ENCODE data around the gene GLP2R.

Gene GLP2R

DNA sequence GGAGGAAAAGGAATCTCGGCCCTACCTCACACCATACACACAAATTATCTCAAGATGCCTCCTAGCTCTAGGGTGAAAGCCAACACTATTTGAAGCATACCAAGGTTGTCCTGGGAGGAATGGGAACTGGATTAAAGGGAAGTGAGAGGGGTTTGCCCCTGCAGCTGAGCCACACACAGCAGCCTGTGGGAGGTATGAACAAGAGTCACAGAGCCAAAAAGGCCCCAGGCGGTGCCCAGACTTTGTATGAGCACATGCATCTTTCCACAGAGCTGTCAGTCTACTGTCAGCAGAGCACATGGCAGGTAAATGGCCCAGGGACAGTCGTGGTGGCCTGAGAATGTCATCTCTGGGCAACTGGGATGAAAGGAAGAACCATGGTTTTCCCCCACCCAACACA is 110.4 kb downstream of the GLP2R start:
- Histone ChIP-seq H3K9ac (ENCODE audit: low read length) (no peak overlapping the region), H3K4me1 (ENCODE audit: control insufficient read depth, insufficient read depth, low read length) (no peaks in the 10 kb centered on the region), H3K4me3 (ENCODE audit: low read length) (no peak overlapping the region), H3K36me3 (ENCODE audit: control insufficient read depth, insufficient read depth, low read length) (no peaks in the 10 kb centered on the region), H3K9me3 (ENCODE audit: control insufficient read depth, low read length) (no peaks in the 10 kb centered on the region), H3K27me3 (ENCODE audit: control insufficient read depth, insufficient read depth, low read length) (no peaks in the 10 kb centered on the region)

DNA sequence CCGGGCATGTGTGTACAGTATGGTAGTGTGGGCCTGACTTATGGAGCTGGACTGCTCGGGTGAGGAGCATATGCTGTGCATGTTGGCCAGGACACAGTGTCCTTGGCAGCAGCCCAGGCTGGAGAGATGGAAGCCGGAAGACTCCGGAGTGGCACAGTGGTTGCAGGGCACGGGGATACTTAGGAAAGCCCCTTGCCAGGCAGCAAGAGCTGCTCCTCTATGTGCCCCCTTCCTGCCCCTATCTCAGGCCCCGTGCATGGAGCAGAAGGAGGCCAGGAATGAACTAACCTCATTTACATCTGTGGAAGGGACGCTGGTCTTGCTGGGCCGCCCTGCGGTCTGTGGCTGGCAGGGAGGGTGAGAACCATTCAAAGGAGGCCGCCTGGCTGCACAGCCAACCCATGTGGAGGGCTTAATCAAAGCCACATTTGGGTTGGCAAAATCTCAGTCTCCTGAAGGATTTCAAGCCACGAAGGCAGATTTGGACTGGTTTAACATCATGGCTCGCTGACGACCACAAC is 111.6 kb downstream of the GLP2R start:
- Histone ChIP-seq H3K9me3 (ENCODE audit: control insufficient read depth, low read length) (no peaks in the 10 kb centered on the region), H3K36me3 (ENCODE audit: control insufficient read depth, insufficient read depth, low read length) (no peaks in the 10 kb centered on the region), H3K27me3 (ENCODE audit: control insufficient read depth, insufficient read depth, low read length) (no peaks in the 10 kb centered on the region), H3K4me3 (ENCODE audit: low read length) (no peak overlapping the region), H3K4me1 (ENCODE audit: control insufficient read depth, insufficient read depth, low read length) (no peaks in the 10 kb centered on the region), H3K9ac (ENCODE audit: low read length) (no peak overlapping the region)

DNA sequence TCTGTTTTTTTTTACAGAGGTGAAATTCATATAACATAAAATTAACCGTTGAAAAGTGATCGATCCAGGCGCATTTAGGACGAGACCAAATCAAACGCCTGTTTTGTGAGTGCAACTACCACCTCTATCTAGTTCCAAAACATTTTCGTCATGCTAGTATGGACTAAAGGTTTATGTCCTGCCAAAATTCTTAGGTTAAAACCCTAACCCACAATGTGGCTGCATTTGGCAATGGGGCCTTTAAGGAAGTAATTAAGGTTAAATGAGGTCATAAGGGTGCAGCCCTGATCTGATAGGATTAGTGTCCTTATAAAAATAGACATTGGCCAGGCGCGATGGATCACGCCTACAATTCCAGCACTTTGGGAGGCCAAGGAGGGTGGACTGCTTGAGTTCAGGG is 112.2 kb downstream of the GLP2R start:
- Histone ChIP-seq H3K4me1 (ENCODE audit: control insufficient read depth, insufficient read depth, low read length) (no peaks in the 10 kb centered on the region), H3K4me3 (ENCODE audit: low read length) (no peak overlapping the region), H3K9ac (ENCODE audit: low read length) (no peak overlapping the region), H3K9me3 (ENCODE audit: control insufficient read depth, low read length) (no peaks in the 10 kb centered on the region), H3K27me3 (ENCODE audit: control insufficient read depth, insufficient read depth, low read length) (no peaks in the 10 kb centered on the region), H3K36me3 (ENCODE audit: control insufficient read depth, insufficient read depth, low read length) (no peaks in the 10 kb centered on the region)

DNA sequence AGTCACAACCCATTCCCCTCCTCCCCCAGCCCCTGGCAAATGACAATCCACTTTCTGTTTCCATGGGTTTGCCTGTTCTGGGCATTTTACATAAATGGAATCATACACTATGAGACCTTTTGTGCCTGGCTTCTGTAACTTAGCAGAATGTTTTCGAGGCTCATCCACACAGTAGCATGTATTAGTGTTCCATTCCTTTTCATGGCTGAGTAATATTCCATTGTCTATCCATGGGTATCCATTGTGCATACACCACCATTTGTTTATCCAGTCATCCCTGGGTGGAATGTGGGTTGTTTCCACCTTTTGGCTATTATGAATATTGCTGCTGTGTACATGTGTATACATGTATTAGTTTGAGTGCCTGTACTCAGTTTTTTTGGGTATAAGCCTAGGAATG is 113.0 kb downstream of the GLP2R start:
- H3K4me3 ChIP-seq (ENCODE audit: low read length): no peak overlapping the region
- H3K9ac ChIP-seq (ENCODE audit: low read length): no peak overlapping the region
- no peaks in the 10 kb centered on the region for H3K36me3 ChIP-seq (ENCODE audit: control insufficient read depth, insufficient read depth, low read length)
- H3K9me3 ChIP-seq (ENCODE audit: control insufficient read depth, low read length): no peaks in the 10 kb centered on the region
- H3K4me1 ChIP-seq (ENCODE audit: control insufficient read depth, insufficient read depth, low read length): no peaks in the 10 kb centered on the region
- H3K27me3 ChIP-seq (ENCODE audit: control insufficient read depth, insufficient read depth, low read length): no peaks in the 10 kb centered on the region

DNA sequence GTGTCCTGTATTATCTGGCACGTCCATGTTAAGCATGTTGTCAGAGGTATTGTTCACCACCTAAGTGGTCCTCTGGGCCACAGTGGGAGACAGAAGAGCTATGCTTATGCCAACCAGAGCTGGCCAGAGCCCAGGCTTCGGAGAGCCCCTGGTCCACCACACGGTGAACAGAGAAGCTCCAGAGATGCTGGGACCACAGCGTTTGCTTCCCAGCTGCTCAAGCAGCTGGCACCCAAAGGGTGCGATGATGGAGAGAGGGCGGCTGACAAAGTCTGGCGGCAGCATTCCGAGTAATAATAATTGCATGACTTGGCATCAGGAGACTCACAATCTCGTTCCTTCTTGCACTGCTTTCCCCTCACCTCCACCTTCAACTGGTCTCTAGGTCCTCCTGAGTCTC is 115.1 kb downstream of the GLP2R start:
- Histone ChIP-seq H3K4me3 (ENCODE audit: low read length) (no peak overlapping the region), H3K4me1 (ENCODE audit: control insufficient read depth, insufficient read depth, low read length) (no peaks in the 10 kb centered on the region), H3K27me3 (ENCODE audit: control insufficient read depth, insufficient read depth, low read length) (no peaks in the 10 kb centered on the region), H3K36me3 (ENCODE audit: control insufficient read depth, insufficient read depth, low read length) (no peaks in the 10 kb centered on the region), H3K9ac (ENCODE audit: low read length) (no peak overlapping the region), H3K9me3 (ENCODE audit: control insufficient read depth, low read length) (no peaks in the 10 kb centered on the region)

DNA sequence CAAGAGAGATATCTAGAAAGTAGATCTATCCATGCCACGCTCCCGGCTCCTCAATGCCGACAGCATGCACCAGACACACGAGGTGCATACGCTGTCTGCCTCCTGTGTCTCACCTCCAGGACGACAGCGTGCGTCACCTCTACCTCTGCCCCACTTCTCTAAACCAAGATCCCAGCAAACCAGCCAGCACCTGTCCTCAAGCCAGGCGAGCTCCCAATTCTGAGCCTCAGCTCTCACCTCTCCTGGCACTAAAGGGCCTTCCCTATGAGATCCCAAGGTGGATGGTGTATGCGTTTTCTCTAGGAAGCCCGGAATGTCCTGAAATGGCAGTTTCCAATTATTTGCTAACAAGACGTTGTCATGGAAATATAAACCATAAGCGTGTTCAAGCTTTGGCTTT is 115.6 kb downstream of the GLP2R start:
- no peaks in the 10 kb centered on the region for H3K27me3 ChIP-seq (ENCODE audit: control insufficient read depth, insufficient read depth, low read length)

More for the DNA sequence above, 115.6 kb downstream of the GLP2R start:
- Histone ChIP-seq H3K4me1 (ENCODE audit: control insufficient read depth, insufficient read depth, low read length) (no peaks in the 10 kb centered on the region), H3K9ac (ENCODE audit: low read length) (no peak overlapping the region), H3K36me3 (ENCODE audit: control insufficient read depth, insufficient read depth, low read length) (no peaks in the 10 kb centered on the region), H3K4me3 (ENCODE audit: low read length) (no peak overlapping the region), H3K9me3 (ENCODE audit: control insufficient read depth, low read length) (no peaks in the 10 kb centered on the region)
